ENCODE data around the gene NKD2. TPM values are rescaled to one million over a fixed set of nuclear protein-coding genes. Genes with fewer than 3 reads are reported as not detected.

Gene NKD2
- total RNA-seq, 1 experiment from 2014 or later, result 20.4 TPM

DNA sequence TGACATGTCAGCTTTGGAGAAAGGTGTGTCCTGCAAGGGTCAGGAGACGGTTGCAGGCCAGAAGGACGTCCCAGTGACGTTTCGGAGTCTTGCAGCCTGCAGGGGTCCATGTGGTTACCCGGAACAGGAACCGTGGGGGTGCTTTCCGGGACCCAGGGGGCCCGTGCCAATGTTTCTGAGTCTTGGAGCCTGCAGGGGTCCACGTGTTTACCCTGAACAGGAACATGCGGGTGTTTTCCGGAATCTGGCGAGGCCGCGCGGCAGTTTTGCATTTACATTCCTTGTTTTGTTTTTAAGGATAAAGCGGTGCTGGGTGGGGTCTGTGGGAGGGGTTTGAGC lies 30.6 kb downstream of the NKD2 start:
- Histone ChIP-seq H3K4me2 (ENCODE audit: low read length) (no peak overlapping the region), H4K20me1 (ENCODE audit: insufficient read depth) (no peaks in the 10 kb centered on the region), H3K9ac (ENCODE audit: low read length) (no peak overlapping the region), H3K36me3 (ENCODE audit: control insufficient read depth in 1 of 2, insufficient read depth in 2 of 2, low read length in 2 of 2) (no peaks in the 10 kb centered on the region), H3K27ac (ENCODE audit: low read depth, low read length) (no peak overlapping the region), H3K79me2 (ENCODE audit: insufficient read depth, low read length) (no peaks in the 10 kb centered on the region), H2AFZ (ENCODE audit: low read depth, low read length, poor library complexity, severe bottlenecking) (no peak overlapping the region), H3K9me2 (ENCODE audit: insufficient read depth) (no peaks in the 10 kb centered on the region), H3K4me1 (ENCODE audit: control insufficient read depth in 1 of 2, insufficient read depth in 2 of 2, low read length in 2 of 2) (no peaks in the 10 kb centered on the region), H3K27me3 (ENCODE audit: insufficient read depth, low read length) (no peaks in the 10 kb centered on the region), H3K4me3 (replicated peaks in 1 of 2; ENCODE audit: low read depth in 1 of 2, low read length in 2 of 2) (no peak overlapping the region), H3K9me3 (ENCODE audit: control insufficient read depth in 1 of 2, insufficient read depth in 1 of 2, low read depth in 1 of 2, low read length in 2 of 2) (no peaks in the 10 kb centered on the region)
- intact Hi-C loops (cut with micrococcal nuclease), result no loop called here
- ChIA-PET RAD21 (ENCODE audit: low non-redundant PET in 1 of 2, low total read pairs in 2 of 2, uncharacterized antibody in 2 of 2, unreplicated experiment in 2 of 2) (no interaction called here), POLR2A (no interaction called here), CTCF (no interaction called here)
- ATAC-seq, result no peak
- TF ChIP-seq CBX3 (IDR thresholded peaks at IDR 0.05; ENCODE audit: low read depth) (no peak), SP1 (IDR thresholded peaks at IDR 0.05; ENCODE audit: low read depth) (no peak), EZH2phosphoT487 (IDR thresholded peaks at IDR 0.05; ENCODE audit: borderline replicate concordance) (no peak), YY1 (IDR thresholded peaks at IDR 0.05; ENCODE audit: extremely low read depth, insufficient replicate concordance, low read depth, low read length) (no peak), TCF7L2 (IDR thresholded peaks at IDR 0.05; ENCODE audit: borderline replicate concordance, extremely low read depth, insufficient read depth, insufficient read length) (no peak), JUND (IDR thresholded peaks at IDR 0.05) (no peak), SIN3A (IDR thresholded peaks at IDR 0.05; ENCODE audit: low read depth) (no peak), EGR1 (IDR thresholded peaks at IDR 0.05; ENCODE audit: low read depth) (no peak)
- DNase-seq (ENCODE audit: low read depth, low spot score), result no peak
- no TSS peak for BruUV-seq (replicated peaks)

GRCh38 chr5:1039706-1040260 lies 31.2 kb downstream of the NKD2 start:
- no peaks in the 10 kb centered on the region for H3K79me2 ChIP-seq (ENCODE audit: insufficient read depth, low read length)
- no peak overlapping the region for H3K27ac ChIP-seq (ENCODE audit: low read depth, low read length)
- H4K20me1 ChIP-seq (ENCODE audit: insufficient read depth), result no peaks in the 10 kb centered on the region
- intact Hi-C loops (cut with micrococcal nuclease), result no loop called here
- H3K4me2 ChIP-seq (ENCODE audit: low read length), result no peak overlapping the region
- H3K4me1 ChIP-seq (ENCODE audit: control insufficient read depth in 1 of 2, insufficient read depth in 2 of 2, low read length in 2 of 2), result no peaks in the 10 kb centered on the region
- no peaks in the 10 kb centered on the region for H3K27me3 ChIP-seq (ENCODE audit: insufficient read depth, low read length)
- no peaks in the 10 kb centered on the region for H3K9me2 ChIP-seq (ENCODE audit: insufficient read depth)
- BruUV-seq (replicated peaks), result no TSS peak
- H2AFZ ChIP-seq (ENCODE audit: low read depth, low read length, poor library complexity, severe bottlenecking), result no peak overlapping the region
- H3K4me3 ChIP-seq (replicated peaks in 1 of 2; ENCODE audit: low read depth in 1 of 2, low read length in 2 of 2), result no peak overlapping the region
- ATAC-seq, result no peak
- no peaks in the 10 kb centered on the region for H3K36me3 ChIP-seq (ENCODE audit: control insufficient read depth in 1 of 2, insufficient read depth in 2 of 2, low read length in 2 of 2)
- CTCF ChIA-PET, result no interaction called here
- H3K9ac ChIP-seq (ENCODE audit: low read length), result no peak overlapping the region
- no peak for DNase-seq (ENCODE audit: low read depth, low spot score)
- RAD21 ChIA-PET (ENCODE audit: low non-redundant PET in 1 of 2, low total read pairs in 2 of 2, uncharacterized antibody in 2 of 2, unreplicated experiment in 2 of 2), result no interaction called here
- H3K9me3 ChIP-seq (ENCODE audit: control insufficient read depth in 1 of 2, insufficient read depth in 1 of 2, low read depth in 1 of 2, low read length in 2 of 2), result peaks cover 0 to 3% of the 10 kb centered on the region in 2 experiments; a peak in 2 of 4 replicates
- POLR2A ChIA-PET, result no interaction called here
- TF ChIP-seq POLR2AphosphoS5 (IDR thresholded peaks at IDR 0.05; ENCODE audit: low read depth, low read length) (no peak), MAX (IDR thresholded peaks at IDR 0.05) (no peak), EZH2 (IDR thresholded peaks at IDR 0.05) (no peak), JUND (IDR thresholded peaks at IDR 0.05) (no peak), YY1 (IDR thresholded peaks at IDR 0.05; ENCODE audit: extremely low read depth, insufficient replicate concordance, low read depth, low read length) (no peak), EZH2phosphoT487 (IDR thresholded peaks at IDR 0.05; ENCODE audit: borderline replicate concordance) (no peak), RAD21 (IDR thresholded peaks at IDR 0.05; ENCODE audit: low read depth) (no peak)
- TF ChIP-seq, protein P1, sequence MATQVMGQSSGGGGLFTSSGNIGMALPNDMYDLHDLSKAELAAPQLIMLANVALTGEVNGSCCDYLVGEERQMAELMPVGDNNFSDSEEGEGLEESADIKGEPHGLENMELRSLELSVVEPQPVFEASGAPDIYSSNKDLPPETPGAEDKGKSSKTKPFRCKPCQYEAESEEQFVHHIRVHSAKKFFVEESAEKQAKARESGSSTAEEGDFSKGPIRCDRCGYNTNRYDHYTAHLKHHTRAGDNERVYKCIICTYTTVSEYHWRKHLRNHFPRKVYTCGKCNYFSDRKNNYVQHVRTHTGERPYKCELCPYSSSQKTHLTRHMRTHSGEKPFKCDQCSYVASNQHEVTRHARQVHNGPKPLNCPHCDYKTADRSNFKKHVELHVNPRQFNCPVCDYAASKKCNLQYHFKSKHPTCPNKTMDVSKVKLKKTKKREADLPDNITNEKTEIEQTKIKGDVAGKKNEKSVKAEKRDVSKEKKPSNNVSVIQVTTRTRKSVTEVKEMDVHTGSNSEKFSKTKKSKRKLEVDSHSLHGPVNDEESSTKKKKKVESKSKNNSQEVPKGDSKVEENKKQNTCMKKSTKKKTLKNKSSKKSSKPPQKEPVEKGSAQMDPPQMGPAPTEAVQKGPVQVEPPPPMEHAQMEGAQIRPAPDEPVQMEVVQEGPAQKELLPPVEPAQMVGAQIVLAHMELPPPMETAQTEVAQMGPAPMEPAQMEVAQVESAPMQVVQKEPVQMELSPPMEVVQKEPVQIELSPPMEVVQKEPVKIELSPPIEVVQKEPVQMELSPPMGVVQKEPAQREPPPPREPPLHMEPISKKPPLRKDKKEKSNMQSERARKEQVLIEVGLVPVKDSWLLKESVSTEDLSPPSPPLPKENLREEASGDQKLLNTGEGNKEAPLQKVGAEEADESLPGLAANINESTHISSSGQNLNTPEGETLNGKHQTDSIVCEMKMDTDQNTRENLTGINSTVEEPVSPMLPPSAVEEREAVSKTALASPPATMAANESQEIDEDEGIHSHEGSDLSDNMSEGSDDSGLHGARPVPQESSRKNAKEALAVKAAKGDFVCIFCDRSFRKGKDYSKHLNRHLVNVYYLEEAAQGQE (IDR thresholded peaks at IDR 0.05; ENCODE audit: low read depth), result no peak
- TF ChIP-seq, protein P2, sequence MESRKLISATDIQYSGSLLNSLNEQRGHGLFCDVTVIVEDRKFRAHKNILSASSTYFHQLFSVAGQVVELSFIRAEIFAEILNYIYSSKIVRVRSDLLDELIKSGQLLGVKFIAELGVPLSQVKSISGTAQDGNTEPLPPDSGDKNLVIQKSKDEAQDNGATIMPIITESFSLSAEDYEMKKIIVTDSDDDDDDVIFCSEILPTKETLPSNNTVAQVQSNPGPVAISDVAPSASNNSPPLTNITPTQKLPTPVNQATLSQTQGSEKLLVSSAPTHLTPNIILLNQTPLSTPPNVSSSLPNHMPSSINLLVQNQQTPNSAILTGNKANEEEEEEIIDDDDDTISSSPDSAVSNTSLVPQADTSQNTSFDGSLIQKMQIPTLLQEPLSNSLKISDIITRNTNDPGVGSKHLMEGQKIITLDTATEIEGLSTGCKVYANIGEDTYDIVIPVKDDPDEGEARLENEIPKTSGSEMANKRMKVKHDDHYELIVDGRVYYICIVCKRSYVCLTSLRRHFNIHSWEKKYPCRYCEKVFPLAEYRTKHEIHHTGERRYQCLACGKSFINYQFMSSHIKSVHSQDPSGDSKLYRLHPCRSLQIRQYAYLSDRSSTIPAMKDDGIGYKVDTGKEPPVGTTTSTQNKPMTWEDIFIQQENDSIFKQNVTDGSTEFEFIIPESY (IDR thresholded peaks at IDR 0.05; ENCODE audit: extremely low read depth, insufficient replicate concordance, low read length), result no peak

Data from HCT116 (cell line).